ENCODE results near the gene EIF1B.

Gene EIF1B

DNA sequence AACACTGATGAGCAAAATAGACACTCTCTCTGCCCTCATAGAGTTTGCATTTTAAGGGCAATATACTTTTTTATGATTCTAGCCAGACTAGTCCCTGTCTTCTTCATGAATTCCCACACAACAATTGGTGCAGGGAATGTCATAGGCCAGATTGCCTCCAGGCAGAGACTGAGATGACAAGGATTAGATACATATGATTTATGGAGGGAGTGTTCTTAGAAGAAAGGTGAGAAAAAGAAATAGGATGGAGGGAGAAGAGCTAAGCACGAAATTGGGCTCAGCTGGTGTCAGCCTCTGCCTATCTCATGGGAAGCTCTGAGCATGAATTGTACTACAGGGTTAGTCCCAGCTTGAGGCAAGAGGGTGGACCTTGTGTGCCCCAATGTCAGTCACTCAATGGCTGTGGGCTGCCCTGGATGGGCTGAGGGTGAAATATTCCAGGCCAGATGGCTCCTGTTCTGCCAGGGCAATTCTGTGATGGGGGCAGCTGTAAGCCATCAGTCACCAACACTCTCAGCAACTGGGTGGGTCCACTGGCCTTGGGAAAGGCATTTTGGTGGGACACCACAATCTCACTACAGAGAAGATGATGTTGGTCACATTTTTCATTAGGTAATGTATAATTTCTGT lies 31.1 kb downstream of the EIF1B start:
- DNase-seq (ENCODE audit: low read depth), result no peak

GRCh38 chr3:40341671-40342070 lies 32.2 kb downstream of the EIF1B start:
- no peak for DNase-seq (ENCODE audit: low read depth)

DNA sequence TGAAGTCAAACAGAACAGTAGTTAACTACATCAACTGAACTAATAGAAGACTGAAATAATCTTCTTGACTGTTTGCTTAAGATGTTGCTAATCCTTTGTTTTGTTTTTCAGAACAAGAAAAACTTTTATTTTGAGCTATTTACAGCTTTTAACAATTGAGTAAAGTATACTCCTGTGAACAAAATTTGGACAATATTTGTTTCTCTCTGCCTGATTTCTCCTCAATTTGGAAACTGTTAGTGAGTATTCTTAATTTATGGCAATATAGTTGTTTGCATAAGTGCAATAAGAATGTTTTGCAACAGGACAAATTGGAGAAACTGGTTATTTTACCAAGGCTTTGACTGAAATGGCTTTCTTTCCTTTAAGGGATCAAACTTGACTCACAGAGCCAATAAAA lies 41.0 kb downstream of the EIF1B start:
- DNase-seq (ENCODE audit: low read depth), result no peak

GRCh38 chr3:40355410-40355809 lies 45.9 kb downstream of the EIF1B start:
- DNase-seq (ENCODE audit: low read depth), result no peak

DNA sequence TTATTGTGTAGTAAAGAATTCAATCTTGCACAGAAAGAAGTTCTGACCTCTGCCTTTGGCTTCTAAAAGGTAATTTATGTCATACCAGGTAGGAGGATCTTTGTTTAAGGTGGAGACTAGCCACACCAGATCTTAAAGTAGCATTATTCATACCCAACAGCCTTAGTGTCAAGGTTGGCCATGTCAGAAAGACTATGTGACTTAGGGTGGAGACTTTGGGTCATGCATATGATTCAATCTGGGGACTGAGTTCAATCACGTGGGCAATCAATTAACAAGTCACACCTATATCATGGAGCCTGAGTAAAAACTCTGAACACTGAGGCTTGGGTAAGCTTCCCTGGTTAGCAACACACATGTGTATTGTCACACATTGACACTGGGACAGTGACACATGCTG lies 48.9 kb downstream of the EIF1B start:
- no peak for DNase-seq (ENCODE audit: low read depth)

Data from T-helper 22 cell (primary cell).